Activated B cell treated with CpG ODN at 0.5 μM for 24 hours (primary cell): ENCODE measurements around the gene TRDN. TPM values are rescaled to one million over a fixed set of nuclear protein-coding genes. Genes with fewer than 3 reads are reported as not detected.
"Not testable (repeated sequence)": the region's sequence is repeated elsewhere in the genome, so short reads cannot be mapped to it uniquely, and the experiment has no call there.

Source experiments
- ATAC-seq: fragments of 200-7000 bp; cut with Tn5 transposase; one replicate; pipeline ENCODE4 v1.10.0; 2021; ENCODE audit warnings: low read depth, mild to moderate bottlenecking, moderate library complexity
- CTCF ChIA-PET: fragments of 350-600 bp; sonication (Branson Sonifier 250); formaldehyde crosslinking; loops from one replicate; lab custom pipeline; 2021; ENCODE audit warnings: antibody characterized with exemption; lab: Charles Lee
- POLR2A ChIA-PET: fragments of 350-600 bp; sonication (Branson Sonifier 250); formaldehyde crosslinking; loops from one replicate; lab custom pipeline; 2021; ENCODE audit warnings: antibody characterized with exemption; lab: Charles Lee
- DNase-seq: peaks from one replicate; pipeline ENCODE4 v3.0.0; 2022
- H3K27ac Mint-ChIP-seq: one replicate; pipeline ENCODE4 v1.8.0; 2020; ENCODE audit warnings: mixed read lengths
- H3K27me3 Mint-ChIP-seq: one replicate; pipeline ENCODE4 v1.8.0; 2021; ENCODE audit warnings: mixed read lengths
- H3K36me3 Mint-ChIP-seq: one replicate; pipeline ENCODE4 v1.8.0; 2021; ENCODE audit warnings: low read depth, mixed read lengths
- H3K4me1 Mint-ChIP-seq: one replicate; pipeline ENCODE4 v1.8.0; 2021; ENCODE audit warnings: mixed read lengths
- H3K4me3 Mint-ChIP-seq: one replicate; pipeline ENCODE4 v1.8.0; 2020; ENCODE audit warnings: mild to moderate bottlenecking, mixed read lengths
- H3K9me3 Mint-ChIP-seq: one replicate; pipeline ENCODE4 v1.8.0; 2020; ENCODE audit warnings: mixed read lengths
- CTCF ChIP-seq: fragments of 200-600 bp; IDR thresholded peaks from one replicate; pipeline ENCODE4 v1.8.0; 2022; ENCODE audit warnings: antibody characterized with exemption, mild to moderate bottlenecking
- intact Hi-C: fragments of 100-400 bp; cut with micrococcal nuclease; formaldehyde crosslinking; loops from one replicate; pipeline ENCODE4 v1.15.1; 2024
- total RNA-seq: library from RNA; stranded (reverse); gene quantifications from 2 replicates; pipeline ENCODE4 v1.2.3, GENCODE V29; 2022

Gene TRDN
- total RNA-seq, 1 donor from 2014 or later = not detected

GRCh38 chr6:123497025-123497424 lies 139.7 kb downstream of the TRDN start:
- ChIA-PET CTCF (no interaction called here), POLR2A (no interaction called here)
- DNase-seq = no peak
- no peak for TF ChIP-seq CTCF
- Mint-ChIP-seq H3K4me3 (no peak overlapping the region), H3K36me3 (no peaks in the 10 kb centered on the region), H3K27me3 (no peaks in the 10 kb centered on the region), H3K9me3 (no peaks in the 10 kb centered on the region), H3K4me1 (no peaks in the 10 kb centered on the region), H3K27ac (no peak overlapping the region)
- intact Hi-C loops = no loop called here
- ATAC-seq = no peak

- ATAC-seq = no peak
- no peak for DNase-seq
- ChIA-PET POLR2A (no interaction called here), CTCF (no interaction called here)
- peaks cover 8% of the 10 kb centered on the region for H3K9me3 Mint-ChIP-seq
- H3K27ac Mint-ChIP-seq = no peak overlapping the region
- intact Hi-C loops = no loop called here
- TF ChIP-seq CTCF = no peak
- H3K4me3 Mint-ChIP-seq = no peak overlapping the region
- H3K27me3 Mint-ChIP-seq = no peaks in the 10 kb centered on the region
- no peaks in the 10 kb centered on the region for H3K36me3 Mint-ChIP-seq
- H3K4me1 Mint-ChIP-seq = no peaks in the 10 kb centered on the region
These were observed 147.2 kb downstream of the TRDN start for GRCh38 chr6:123489589-123489988.

GRCh38 chr6:123480986-123481385 lies 155.8 kb downstream of the TRDN start:
- POLR2A ChIA-PET = no interaction called here
- H3K27me3 Mint-ChIP-seq = no peaks in the 10 kb centered on the region
- H3K4me3 Mint-ChIP-seq = no peak overlapping the region
- ATAC-seq (no peak), DNase-seq (no peak)
- CTCF ChIA-PET = no interaction called here
- H3K9me3 Mint-ChIP-seq = no peaks in the 10 kb centered on the region
- no peak overlapping the region for H3K27ac Mint-ChIP-seq
- intact Hi-C loops = no loop called here
- no peaks in the 10 kb centered on the region for H3K4me1 Mint-ChIP-seq
- no peaks in the 10 kb centered on the region for H3K36me3 Mint-ChIP-seq
- TF ChIP-seq CTCF = no peak

- CTCF ChIA-PET, H3K4me3 Mint-ChIP-seq, DNase-seq, POLR2A ChIA-PET, H3K27me3 Mint-ChIP-seq, H3K27ac Mint-ChIP-seq, ATAC-seq, intact Hi-C loops, H3K9me3 Mint-ChIP-seq, H3K4me1 Mint-ChIP-seq, H3K36me3 Mint-ChIP-seq: not testable (repeated sequence)
These were observed 164.6 kb downstream of the TRDN start for GRCh38 chr6:123472025-123472702.

GRCh38 chr6:123467392-123467791 lies 169.4 kb downstream of the TRDN start:
- TF ChIP-seq CTCF = no peak
- intact Hi-C loops = no loop called here
- ATAC-seq = no peak
- Mint-ChIP-seq H3K4me3 (no peak overlapping the region), H3K27me3 (no peaks in the 10 kb centered on the region), H3K36me3 (no peaks in the 10 kb centered on the region), H3K27ac (no peak overlapping the region), H3K4me1 (no peaks in the 10 kb centered on the region), H3K9me3 (peaks cover 3% of the 10 kb centered on the region)
- DNase-seq = no peak
- CTCF ChIA-PET = no interaction called here
- POLR2A ChIA-PET = no interaction called here

- intact Hi-C loops = no loop called here
- ATAC-seq (no peak), DNase-seq (no peak)
- no peak overlapping the region for H3K27ac Mint-ChIP-seq
- no peaks in the 10 kb centered on the region for H3K27me3 Mint-ChIP-seq
- CTCF ChIA-PET = no interaction called here
- no peak overlapping the region for H3K4me3 Mint-ChIP-seq
- no peaks in the 10 kb centered on the region for H3K36me3 Mint-ChIP-seq
- TF ChIP-seq CTCF = no peak
- H3K4me1 Mint-ChIP-seq = no peaks in the 10 kb centered on the region
- POLR2A ChIA-PET = no interaction called here
- H3K9me3 Mint-ChIP-seq = peaks cover 2% of the 10 kb centered on the region
These were observed 174.6 kb downstream of the TRDN start for GRCh38 chr6:123462152-123462551.
